Measurements from ENCODE around the gene BOD1L1.

Gene BOD1L1

DNA sequence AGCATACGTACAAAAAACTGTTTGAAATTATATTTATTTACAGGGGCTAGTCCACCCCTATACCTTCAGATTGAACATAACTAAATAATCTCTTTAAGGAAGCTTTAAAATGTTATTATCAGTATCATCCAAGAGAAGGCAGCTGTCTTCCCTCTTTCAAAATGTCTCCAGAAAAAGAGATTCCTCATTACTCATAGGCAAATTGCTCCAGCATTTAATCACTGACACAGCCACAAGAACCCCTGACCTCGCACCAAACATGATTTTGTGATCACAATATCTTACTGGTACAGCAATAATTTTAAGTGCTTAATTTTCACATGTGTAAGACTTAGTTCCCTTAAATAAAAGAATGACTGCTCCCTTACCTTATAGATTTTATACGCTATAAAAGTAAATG, 9.7 kb downstream of the BOD1L1 start:
- TF ChIP-seq CTCF (conservative IDR thresholded peaks at IDR 0.05; ENCODE audit: low read depth, low read length): no peak
- Histone ChIP-seq H3K4me2 (no peak overlapping the region), H3K27me3 (ENCODE audit: insufficient read depth, low read depth) (no peaks in the 10 kb centered on the region), H3K79me2 (ENCODE audit: insufficient read depth, low read depth) (peaks cover 5% of the 10 kb centered on the region; the same call in 1 of the 2 replicates), H3K27ac (no peak overlapping the region), H4K20me1 (ENCODE audit: insufficient read depth) (no peaks in the 10 kb centered on the region), H3K9ac (no peak overlapping the region), H3K4me3 (IDR thresholded peaks at IDR 0.05; ENCODE audit: insufficient read depth, low read depth, low read length) (no peak overlapping the region), H2AFZ (ENCODE audit: low read depth) (no peak overlapping the region), H3K36me3 (ENCODE audit: insufficient read depth) (no peaks in the 10 kb centered on the region), H3K4me1 (ENCODE audit: low read depth, poor library complexity, severe bottlenecking) (peaks cover 32% of the 10 kb centered on the region)

GRCh38 chr4:13616597-13616996, 10.9 kb downstream of the BOD1L1 start:
- Histone ChIP-seq H2AFZ (ENCODE audit: low read depth) (no peak overlapping the region), H3K27ac (no peak overlapping the region), H3K4me1 (ENCODE audit: low read depth, poor library complexity, severe bottlenecking) (peaks cover 45% of the 10 kb centered on the region), H3K79me2 (ENCODE audit: insufficient read depth, low read depth) (no peaks in the 10 kb centered on the region), H3K4me3 (IDR thresholded peaks at IDR 0.05; ENCODE audit: insufficient read depth, low read depth, low read length) (no peak overlapping the region), H3K9ac (no peak overlapping the region), H3K27me3 (ENCODE audit: insufficient read depth, low read depth) (no peaks in the 10 kb centered on the region), H3K4me2 (no peak overlapping the region), H4K20me1 (ENCODE audit: insufficient read depth) (no peaks in the 10 kb centered on the region), H3K36me3 (ENCODE audit: insufficient read depth) (no peaks in the 10 kb centered on the region)
- no peak for TF ChIP-seq CTCF (conservative IDR thresholded peaks at IDR 0.05; ENCODE audit: low read depth, low read length)

DNA sequence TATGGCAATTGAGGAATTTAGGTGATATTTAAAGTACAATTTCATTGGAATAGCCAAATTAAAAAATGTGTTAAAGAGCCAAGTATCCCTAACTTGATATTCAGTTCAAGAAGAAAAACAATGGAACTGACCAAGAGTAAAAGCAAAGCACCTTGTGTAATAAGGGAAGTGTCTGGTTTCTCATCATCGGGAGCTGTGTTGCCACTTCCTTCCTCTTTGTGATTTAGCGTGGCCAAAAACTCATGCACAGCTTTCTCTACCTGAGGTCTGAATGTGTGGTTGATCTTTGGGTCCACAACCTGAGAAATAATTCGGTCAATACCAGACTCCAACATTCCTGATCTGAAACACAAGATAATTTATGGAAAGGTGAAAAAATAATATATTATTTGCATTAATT, 12.4 kb downstream of the BOD1L1 start:
- H2AFZ ChIP-seq (ENCODE audit: low read depth): no peak overlapping the region
- peaks cover 56% of the 10 kb centered on the region for H3K4me1 ChIP-seq (ENCODE audit: low read depth, poor library complexity, severe bottlenecking)
- TF ChIP-seq CTCF (conservative IDR thresholded peaks at IDR 0.05; ENCODE audit: low read depth, low read length): no peak
- H4K20me1 ChIP-seq (ENCODE audit: insufficient read depth): no peaks in the 10 kb centered on the region
- no peaks in the 10 kb centered on the region for H3K79me2 ChIP-seq (ENCODE audit: insufficient read depth, low read depth)
- H3K36me3 ChIP-seq (ENCODE audit: insufficient read depth): no peaks in the 10 kb centered on the region
- no peak overlapping the region for H3K4me3 ChIP-seq (IDR thresholded peaks at IDR 0.05; ENCODE audit: insufficient read depth, low read depth, low read length)
- no peak overlapping the region for H3K27ac ChIP-seq
- no peak overlapping the region for H3K9ac ChIP-seq
- no peak overlapping the region for H3K4me2 ChIP-seq
- H3K27me3 ChIP-seq (ENCODE audit: insufficient read depth, low read depth): no peaks in the 10 kb centered on the region

- peak overlapping the region; percentile 94 for H3K27ac ChIP-seq
- peak overlapping the region; percentile 69 for H3K4me2 ChIP-seq
- no peak overlapping the region for H2AFZ ChIP-seq (ENCODE audit: low read depth)
- peak overlapping the region; percentile 48 for H3K4me3 ChIP-seq (IDR thresholded peaks at IDR 0.05; ENCODE audit: insufficient read depth, low read depth, low read length)
- H3K36me3 ChIP-seq (ENCODE audit: insufficient read depth): no peaks in the 10 kb centered on the region
- H3K4me1 ChIP-seq (ENCODE audit: low read depth, poor library complexity, severe bottlenecking): peaks cover 72% of the 10 kb centered on the region
- H3K9ac ChIP-seq: peak overlapping the region; percentile 52; the same call in 1 of the 2 replicates
- H3K27me3 ChIP-seq (ENCODE audit: insufficient read depth, low read depth): no peaks in the 10 kb centered on the region
- H3K79me2 ChIP-seq (ENCODE audit: insufficient read depth, low read depth): no peaks in the 10 kb centered on the region
- no peaks in the 10 kb centered on the region for H4K20me1 ChIP-seq (ENCODE audit: insufficient read depth)
- no peak for TF ChIP-seq CTCF (conservative IDR thresholded peaks at IDR 0.05; ENCODE audit: low read depth, low read length)
These were observed 15.0 kb downstream of the BOD1L1 start for GRCh38 chr4:13612569-13612968.
